SK-N-SH (cell line): ENCODE measurements around the gene RAD51B. TPM values are rescaled to one million over a fixed set of nuclear protein-coding genes. Genes with fewer than 3 reads are reported as not detected.

ENCODE experiments used
- CTCF ChIA-PET: fragments of 300-600, 350-600 bp; formaldehyde crosslinking; extraction: SDS; loops from one replicate; lab custom pipeline; 2021; lab: Yijun Ruan, JAX
- POLR2A ChIA-PET: fragments of 350-600 bp; sonication (Branson Sonifier 250); formaldehyde crosslinking; extraction: SDS; loops from one replicate; lab custom pipeline; 2020; ENCODE audit warnings: antibody characterized with exemption, inconsistent platforms; lab: Yijun Ruan, JAX
- DNase-seq: peaks from one replicate; pipeline ENCODE4 v3.0.0; 2012
- H2AFZ ChIP-seq: fragments of 200-600 bp; sonication (generic); 2 replicates; pipeline ENCODE4 v1.8.1; 2016; ENCODE audit warnings: antibody characterized with exemption, mild to moderate bottlenecking, low read depth
- H3F3A ChIP-seq: fragments of 200-600 bp; sonication (generic); replicated peaks from 2 replicates; pipeline ENCODE3; 2016; ENCODE audit warnings: antibody characterized with exemption, mild to moderate bottlenecking; ENCODE audit not compliant: insufficient read depth
- H3K27ac ChIP-seq, 2 experiments: fragments of 200-500 bp in 1 of 2; fragments of 200-600 bp in 1 of 2; sonication (Bioruptor generic) in 1 of 2; sonication (generic), shearing (Covaris generic) in 1 of 2; 2 replicates each; pipeline versions ENCODE4 v1.5.1 to v1.6.1; 2014 to 2016; ENCODE audit warnings: low read depth in 2 of 2, inconsistent platforms in 1 of 2, low read length in 1 of 2, mild to moderate bottlenecking in 1 of 2, mixed read lengths in 1 of 2
- H3K27me3 ChIP-seq: fragments of 200-600 bp; sonication (generic), shearing (Covaris generic); 2 replicates; pipeline ENCODE4 v1.6.1; 2016; ENCODE audit warnings: mixed run types; ENCODE audit not compliant: insufficient read depth
- H3K36me3 ChIP-seq, 2 experiments: fragments of 200-500 bp in 1 of 2; fragments of 200-600 bp in 1 of 2; sonication (Bioruptor generic) in 1 of 2; sonication (generic) in 1 of 2; replicated peaks in 1 of 2; 2 replicates each; pipeline versions ENCODE3 to v1.5.1; 2014 to 2016; ENCODE audit warnings: low read length in 1 of 2, mild to moderate bottlenecking in 1 of 2; ENCODE audit not compliant: insufficient read depth in 2 of 2, control insufficient read depth in 1 of 2
- H3K4me1 ChIP-seq, 2 experiments: fragments of 200-500 bp in 1 of 2; fragments of 200-600 bp in 1 of 2; sonication (Bioruptor generic) in 1 of 2; sonication (generic), shearing (Covaris generic) in 1 of 2; 2 replicates each; pipeline versions ENCODE4 v1.5.1 to v1.6.1; 2014 to 2016; ENCODE audit warnings: low read depth in 1 of 2, low read length in 1 of 2, mixed run types in 1 of 2; ENCODE audit not compliant: insufficient read depth in 2 of 2, control insufficient read depth in 1 of 2
- H3K4me2 ChIP-seq: fragments of 200-600 bp; sonication (generic), shearing (Covaris generic); 2 replicates; pipeline ENCODE4 v1.6.1; 2017; ENCODE audit warnings: mixed run types
- H3K4me3 ChIP-seq, 2 experiments: fragments of 200-500 bp in 1 of 2; fragments of 200-600 bp in 1 of 2; sonication (Bioruptor generic) in 1 of 2; sonication (generic), shearing (Covaris generic) in 1 of 2; 2 replicates each; pipeline versions ENCODE4 v1.5.1 to v1.8.1; 2014 to 2016; ENCODE audit warnings: low read depth in 2 of 2, inconsistent platforms in 1 of 2, low read length in 1 of 2, mild to moderate bottlenecking in 1 of 2, mixed read lengths in 1 of 2, moderate library complexity in 1 of 2
- H3K79me2 ChIP-seq: fragments of 200-600 bp; sonication (generic); 2 replicates; pipeline ENCODE4 v1.8.1; 2017; ENCODE audit warnings: mild to moderate bottlenecking; ENCODE audit not compliant: insufficient read depth
- H3K9ac ChIP-seq: fragments of 200-600 bp; sonication (generic); 2 replicates; pipeline ENCODE4 v1.6.1; 2017; ENCODE audit warnings: mixed run types
- H3K9me2 ChIP-seq: fragments of 200-600 bp; sonication (generic); 2 replicates; pipeline ENCODE4 v1.6.1; 2017; ENCODE audit warnings: mixed run types
- H3K9me3 ChIP-seq: fragments of 200-600 bp; sonication (generic); 2 replicates; pipeline ENCODE4 v1.6.1; 2017; ENCODE audit warnings: mixed run types, mild to moderate bottlenecking, moderate library complexity
- H4K20me1 ChIP-seq: fragments of 200-600 bp; sonication (generic); 2 replicates; pipeline ENCODE4 v1.6.1; 2017; ENCODE audit warnings: mild to moderate bottlenecking, mixed run types; ENCODE audit not compliant: insufficient read depth
- CTCF ChIP-seq: fragments of 200-600 bp; sonication (generic); IDR thresholded peaks from 2 replicates; pipeline ENCODE4 v1.6.1; 2017; ENCODE audit warnings: antibody characterized with exemption, mild to moderate bottlenecking, moderate library complexity
- EP300 ChIP-seq, 2 experiments: IDR thresholded peaks; 2 replicates each; pipeline versions ENCODE4 v1.4.0 to v1.6.1; 2012; ENCODE audit warnings: borderline replicate concordance in 1 of 2, low read depth in 1 of 2, low read length in 1 of 2
- FOXM1 ChIP-seq: IDR thresholded peaks from 2 replicates; pipeline ENCODE4 v1.4.0; 2012; ENCODE audit warnings: low read depth, mild to moderate bottlenecking
- IRF3 ChIP-seq: fragments of 150-350 bp; IDR thresholded peaks from 2 replicates; pipeline ENCODE4 v1.6.1; 2016; ENCODE audit warnings: mild to moderate bottlenecking, low read depth, low read length
- NFIC ChIP-seq: IDR thresholded peaks from 2 replicates; pipeline ENCODE4 v1.4.0; 2012; ENCODE audit warnings: borderline replicate concordance
- PBX3 ChIP-seq: IDR thresholded peaks from 2 replicates; pipeline ENCODE4; 2012
- REST ChIP-seq: IDR thresholded peaks from 2 replicates; pipeline ENCODE4 v1.6.1; 2012; ENCODE audit warnings: mild to moderate bottlenecking, low read depth, low read length, moderate library complexity
- SIN3A ChIP-seq: IDR thresholded peaks from 2 replicates; pipeline ENCODE4 v1.6.1; 2012; ENCODE audit warnings: low read depth, mild to moderate bottlenecking, low read length, moderate library complexity, borderline replicate concordance
- SMC3 ChIP-seq: IDR thresholded peaks from 2 replicates; pipeline ENCODE4 v1.6.1; 2012; ENCODE audit warnings: low read depth, low read length, improper control_type of control experiment
- TAF1 ChIP-seq: IDR thresholded peaks from 2 replicates; pipeline ENCODE4 v1.6.1; 2012; ENCODE audit warnings: low read depth, mild to moderate bottlenecking, low read length, moderate library complexity, borderline replicate concordance
- TCF12 ChIP-seq: IDR thresholded peaks from 2 replicates; pipeline ENCODE4 v1.4.0; 2012
- WGBS: methylation state at CpG from one replicate; pipeline ENCODE4 v1.1.6; 2017; ENCODE audit warnings: low lambda C conversion rate; 5-methylcytosine and 5-hydroxymethylcytosine counted together
- polyA plus RNA-seq, 3 experiments: library from polyadenylated mRNA; depleted of rRNA; stranded (reverse); fragments of >200 nt; gene quantifications; 2 replicates each; pipeline ENCODE4 v1.2.3, GENCODE V29; 2012

Gene RAD51B
- polyA plus RNA-seq, 1 of the 3 experiments (the other 2 are of a cell fraction), result 6.0 TPM

- no peak for TF ChIP-seq REST
- TF ChIP-seq SMC3, result no peak
- no peak for TF ChIP-seq FOXM1
Measured at GRCh38 chr14:68198713-68199495, 379.3 kb downstream of the RAD51B start (continued).

- ChIA-PET POLR2A (no interaction called here), CTCF (interaction anchor here (1.1 kb wide), 1 partner anchor 46 kb away, joined by 3 read pairs; no protein-coding TSS in a partner anchor)
- H3K79me2 ChIP-seq, result no peaks in the 10 kb centered on the region
- DNase-seq, result no peak
- TF ChIP-seq SIN3A, result no peak
- no peak for TF ChIP-seq CTCF
- no peak for TF ChIP-seq IRF3
- TF ChIP-seq EP300 (IDR thresholded peaks at IDR 0.05; ENCODE audit: borderline replicate concordance in 1 of 2, low read depth in 1 of 2, low read length in 1 of 2), result no peak
- peak; percentile 60 for TF ChIP-seq TCF12
- TF ChIP-seq PBX3, result 0 out of 2 replicates have a peak, but pooled peaks have one; percentile 26
- no peak for TF ChIP-seq TAF1
- peak; percentile 22; the same call in 1 of the 2 replicates for TF ChIP-seq NFIC
- TF ChIP-seq, all 33 proteins: peak for 3
- no peaks in the 10 kb centered on the region for H3K9me3 ChIP-seq
- no peaks in the 10 kb centered on the region for H3K36me3 ChIP-seq
- H2AFZ ChIP-seq, result no peak overlapping the region
- no peaks in the 10 kb centered on the region for H4K20me1 ChIP-seq
- H3F3A ChIP-seq, result no peaks in the 10 kb centered on the region
- peak overlapping the region; percentile 64 to 74; a peak in 3 of 4 replicates for H3K27ac ChIP-seq
- peaks cover 2 to 12% of the 10 kb centered on the region in 2 experiments; a peak in 1 of 4 replicates for H3K4me1 ChIP-seq
- 0 out of 2 replicates have a peak overlapping the region, but pooled peaks have one; percentile 7 for H3K4me2 ChIP-seq
- WGBS, result 77% methylated on average over 8 of the region's 8 CpGs
- no peak overlapping the region for H3K4me3 ChIP-seq
- H3K9ac ChIP-seq, result no peak overlapping the region
- H3K9me2 ChIP-seq, result no peaks in the 10 kb centered on the region
- no peaks in the 10 kb centered on the region for H3K27me3 ChIP-seq
Measured at GRCh38 chr14:68199554-68200151, 380.1 kb downstream of the RAD51B start.
